HG03097 (cell line): Measurements from ENCODE around the gene WDR36.

Experiments
- ATAC-seq: cut with Tn5 transposase; IDR thresholded peaks from one replicate; pipeline ENCODE4 v1.9.1; 2021; ENCODE audit not compliant: unreplicated experiment, low FRiP score

WDR36 gene

GRCh38 chr5:111092062-111092853 lies at the start of gene WDR36:
Gene WDR36 (plus strand): TSS chr5:111092348. CDS start chr5:111092457, 109 bp downstream.
- ATAC-seq = peak; percentile 94

- no peak for ATAC-seq
Observed at GRCh38 chr5:111043712-111044506, 48.2 kb upstream of the WDR36 start.

GRCh38 chr5:111058064-111058463 lies 34.1 kb upstream of the WDR36 start:
- ATAC-seq = no peak

- no peak for ATAC-seq
Observed at GRCh38 chr5:111060169-111060568, 32.0 kb upstream of the WDR36 start.

- no peak for ATAC-seq
Observed at GRCh38 chr5:111061618-111062017, 30.5 kb upstream of the WDR36 start.

- no peak for ATAC-seq
Observed at GRCh38 chr5:111063709-111064322, 28.3 kb upstream of the WDR36 start.

GRCh38 chr5:111066261-111066938 lies 25.7 kb upstream of the WDR36 start:
- ATAC-seq = no peak

- no peak for ATAC-seq
Observed at GRCh38 chr5:111068213-111068612, 23.9 kb upstream of the WDR36 start.

- no peak for ATAC-seq
Observed at GRCh38 chr5:111069839-111070238, 22.3 kb upstream of the WDR36 start.

GRCh38 chr5:111070272-111071134 lies 21.6 kb upstream of the WDR36 start:
- no peak for ATAC-seq

GRCh38 chr5:111071413-111071812 lies 20.7 kb upstream of the WDR36 start, which contains the start of gene TSLP:
Gene TSLP (plus strand): TSS chr5:111071713. CDS start chr5:111071891, 178 bp downstream.
- no peak for ATAC-seq

- ATAC-seq = peak; percentile 59
Observed at GRCh38 chr5:111072949-111073682, 19.0 kb upstream of the WDR36 start.

- ATAC-seq = no peak
Observed at GRCh38 chr5:111074244-111074643, 17.9 kb upstream of the WDR36 start.

GRCh38 chr5:111075520-111075919 lies 16.6 kb upstream of the WDR36 start:
- ATAC-seq = no peak

- no peak for ATAC-seq
Observed at GRCh38 chr5:111076091-111076490, 16.1 kb upstream of the WDR36 start.

GRCh38 chr5:111077678-111078077 lies 14.5 kb upstream of the WDR36 start:
- no peak for ATAC-seq

- ATAC-seq = no peak
Observed at GRCh38 chr5:111079846-111080245, 12.3 kb upstream of the WDR36 start.

- ATAC-seq = no peak
Observed at GRCh38 chr5:111083323-111083722, 8.8 kb upstream of the WDR36 start.

- no peak for ATAC-seq
Observed at GRCh38 chr5:111095982-111096381, 3.8 kb downstream of the WDR36 start.
